HL-60 (cell line): ENCODE measurements around the gene NDUFV2.
A peak's percentile ranks its signal among the peaks of the same experiment; 100 is the strongest.

Experiments
- DNase-seq, 2 experiments: peaks; one replicate each; pipeline ENCODE4 v3.0.0-alpha.2; 2010 to 2020; ENCODE audit warnings: low read depth in 1 of 2, low spot score in 1 of 2
- H3K27ac ChIP-seq: fragments of 250-450 bp; sonication (Bioruptor Pico); replicated peaks from 2 replicates; pipeline ENCODE4 v1.5.1; 2020; ENCODE audit warnings: mild to moderate bottlenecking, moderate library complexity
- H3K27me3 ChIP-seq: fragments of 250-450 bp; sonication (Bioruptor Pico); 2 replicates; pipeline ENCODE4 v1.5.1; 2021; ENCODE audit warnings: mild to moderate bottlenecking, moderate library complexity; ENCODE audit not compliant: insufficient read depth, poor library complexity, severe bottlenecking
- H3K4me3 ChIP-seq: replicated peaks from 2 replicates; pipeline ENCODE4 v1.5.1; 2011; ENCODE audit warnings: mild to moderate bottlenecking, control low read depth, low read length; ENCODE audit not compliant: insufficient read depth
- CTCF ChIP-seq: IDR thresholded peaks from one replicate; pipeline ENCODE4 v1.5.1; 2011; ENCODE audit warnings: low read length, control low read depth, inconsistent platforms; ENCODE audit not compliant: insufficient read depth
- GABPA ChIP-seq: IDR thresholded peaks from 2 replicates; pipeline ENCODE4 v1.6.1; 2012; ENCODE audit warnings: low read depth
- POLR2AphosphoS5 ChIP-seq: IDR thresholded peaks from 2 replicates; pipeline ENCODE4 v1.6.1; 2012; ENCODE audit warnings: low read depth
- SPI1 ChIP-seq: IDR thresholded peaks from 2 replicates; pipeline ENCODE4 v1.6.1; 2012; ENCODE audit warnings: low read depth, mild to moderate bottlenecking, borderline replicate concordance
- TF ChIP-seq, protein P1 (sequence below): IDR thresholded peaks from 2 replicates; pipeline ENCODE4 v1.6.1; 2012; ENCODE audit warnings: low read depth; ENCODE audit not compliant: insufficient replicate concordance

The NDUFV2 gene

GRCh38 chr18:9082711-9083510, 19.6 kb upstream of the NDUFV2 start:
- no peak overlapping the region for H3K4me3 ChIP-seq
- TF ChIP-seq CTCF (no peak), GABPA (no peak), SPI1 (peak; percentile 59), POLR2AphosphoS5 (no peak)
- TF ChIP-seq, protein P1, sequence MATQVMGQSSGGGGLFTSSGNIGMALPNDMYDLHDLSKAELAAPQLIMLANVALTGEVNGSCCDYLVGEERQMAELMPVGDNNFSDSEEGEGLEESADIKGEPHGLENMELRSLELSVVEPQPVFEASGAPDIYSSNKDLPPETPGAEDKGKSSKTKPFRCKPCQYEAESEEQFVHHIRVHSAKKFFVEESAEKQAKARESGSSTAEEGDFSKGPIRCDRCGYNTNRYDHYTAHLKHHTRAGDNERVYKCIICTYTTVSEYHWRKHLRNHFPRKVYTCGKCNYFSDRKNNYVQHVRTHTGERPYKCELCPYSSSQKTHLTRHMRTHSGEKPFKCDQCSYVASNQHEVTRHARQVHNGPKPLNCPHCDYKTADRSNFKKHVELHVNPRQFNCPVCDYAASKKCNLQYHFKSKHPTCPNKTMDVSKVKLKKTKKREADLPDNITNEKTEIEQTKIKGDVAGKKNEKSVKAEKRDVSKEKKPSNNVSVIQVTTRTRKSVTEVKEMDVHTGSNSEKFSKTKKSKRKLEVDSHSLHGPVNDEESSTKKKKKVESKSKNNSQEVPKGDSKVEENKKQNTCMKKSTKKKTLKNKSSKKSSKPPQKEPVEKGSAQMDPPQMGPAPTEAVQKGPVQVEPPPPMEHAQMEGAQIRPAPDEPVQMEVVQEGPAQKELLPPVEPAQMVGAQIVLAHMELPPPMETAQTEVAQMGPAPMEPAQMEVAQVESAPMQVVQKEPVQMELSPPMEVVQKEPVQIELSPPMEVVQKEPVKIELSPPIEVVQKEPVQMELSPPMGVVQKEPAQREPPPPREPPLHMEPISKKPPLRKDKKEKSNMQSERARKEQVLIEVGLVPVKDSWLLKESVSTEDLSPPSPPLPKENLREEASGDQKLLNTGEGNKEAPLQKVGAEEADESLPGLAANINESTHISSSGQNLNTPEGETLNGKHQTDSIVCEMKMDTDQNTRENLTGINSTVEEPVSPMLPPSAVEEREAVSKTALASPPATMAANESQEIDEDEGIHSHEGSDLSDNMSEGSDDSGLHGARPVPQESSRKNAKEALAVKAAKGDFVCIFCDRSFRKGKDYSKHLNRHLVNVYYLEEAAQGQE, result no peak
- peak overlapping the region; percentile 48 for H3K27ac ChIP-seq

GRCh38 chr18:9086015-9086414, 16.5 kb upstream of the NDUFV2 start:
- no peak for DNase-seq
- TF ChIP-seq SPI1, result no peak
- no peak for TF ChIP-seq GABPA
- TF ChIP-seq POLR2AphosphoS5, result no peak
- TF ChIP-seq, protein P1, result no peak
- no peak for TF ChIP-seq CTCF

More at GRCh38 chr18:9082711-9083510, 19.6 kb upstream of the NDUFV2 start:
- DNase-seq, result peak in 1 of 2 experiments; percentile 43
- H3K27me3 ChIP-seq, result no peaks in the 10 kb centered on the region

DNA sequence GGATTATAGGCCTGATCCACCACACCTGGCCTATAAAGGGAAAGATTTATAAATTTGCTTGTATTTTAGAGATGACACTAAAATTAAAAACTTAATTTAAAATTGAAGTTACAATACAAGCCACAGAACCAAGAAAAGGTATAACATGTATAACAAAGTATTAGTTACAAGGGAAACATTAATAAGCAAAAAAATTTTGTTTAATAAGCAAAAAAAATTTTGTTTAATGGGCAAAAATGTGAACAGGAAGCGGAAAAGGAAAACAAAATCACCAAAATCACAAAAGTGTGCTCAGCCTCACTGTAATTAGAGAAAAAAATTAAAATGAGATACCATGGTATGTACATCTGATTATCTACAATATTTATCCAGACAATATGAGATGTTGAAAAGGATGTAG, 15.9 kb upstream of the NDUFV2 start:
- Histone ChIP-seq H3K4me3 (no peak overlapping the region), H3K27me3 (no peaks in the 10 kb centered on the region), H3K27ac (no peak overlapping the region)
- TF ChIP-seq CTCF, result no peak
- TF ChIP-seq, protein P1, result no peak
- TF ChIP-seq GABPA, result no peak
- TF ChIP-seq SPI1, result no peak
- TF ChIP-seq POLR2AphosphoS5, result no peak
- DNase-seq, result no peak

More at GRCh38 chr18:9086015-9086414, 16.5 kb upstream of the NDUFV2 start:
- no peak overlapping the region for H3K4me3 ChIP-seq
- H3K27me3 ChIP-seq, result no peaks in the 10 kb centered on the region
- H3K27ac ChIP-seq, result no peak overlapping the region
